ENCODE data around the gene NUDT19.

NUDT19 gene

DNA sequence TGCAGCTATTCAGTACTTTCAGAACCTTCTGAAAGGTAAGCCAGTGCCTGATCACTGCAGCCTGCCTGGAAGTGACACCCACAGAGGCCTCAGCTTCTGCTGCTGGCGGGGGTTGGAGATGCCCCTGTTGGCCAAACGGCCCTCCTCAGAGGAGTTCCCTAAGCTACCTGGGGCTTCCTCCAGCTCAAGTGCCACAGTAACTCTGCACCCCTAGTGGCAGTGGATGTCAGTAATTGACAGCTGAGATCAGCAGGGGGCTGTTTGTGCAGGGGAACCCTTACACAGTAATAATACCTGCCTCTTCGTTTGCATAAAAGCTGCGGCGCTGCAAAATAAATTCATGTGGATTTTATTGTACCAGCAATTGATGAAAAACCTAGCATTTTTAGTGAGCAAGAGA is 56.9 kb downstream of the NUDT19 start:
- peaks cover 31% of the 10 kb centered on the region for H3K27me3 Mint-ChIP-seq
- CTCF ChIA-PET, result interaction anchor here (1.0 kb wide), 1 partner anchor 37 kb away, joined by 3 read pairs; no protein-coding TSS in a partner anchor
- peaks cover 5% of the 10 kb centered on the region for H3K9me3 Mint-ChIP-seq
- no peak for DNase-seq
- H3K4me1 Mint-ChIP-seq, result no peaks in the 10 kb centered on the region
- H3K4me3 Mint-ChIP-seq, result no peak overlapping the region
- no peak overlapping the region for H3K27ac Mint-ChIP-seq
- H3K36me3 Mint-ChIP-seq, result no peaks in the 10 kb centered on the region

GRCh38 chr19:32748948-32749347 is 57.3 kb downstream of the NUDT19 start:
- Mint-ChIP-seq H3K27me3 (peaks cover 31% of the 10 kb centered on the region), H3K27ac (no peak overlapping the region), H3K9me3 (peaks cover 5% of the 10 kb centered on the region), H3K4me1 (no peaks in the 10 kb centered on the region), H3K4me3 (no peak overlapping the region), H3K36me3 (no peaks in the 10 kb centered on the region)
- CTCF ChIA-PET, result no interaction called here
- no peak for DNase-seq

DNA sequence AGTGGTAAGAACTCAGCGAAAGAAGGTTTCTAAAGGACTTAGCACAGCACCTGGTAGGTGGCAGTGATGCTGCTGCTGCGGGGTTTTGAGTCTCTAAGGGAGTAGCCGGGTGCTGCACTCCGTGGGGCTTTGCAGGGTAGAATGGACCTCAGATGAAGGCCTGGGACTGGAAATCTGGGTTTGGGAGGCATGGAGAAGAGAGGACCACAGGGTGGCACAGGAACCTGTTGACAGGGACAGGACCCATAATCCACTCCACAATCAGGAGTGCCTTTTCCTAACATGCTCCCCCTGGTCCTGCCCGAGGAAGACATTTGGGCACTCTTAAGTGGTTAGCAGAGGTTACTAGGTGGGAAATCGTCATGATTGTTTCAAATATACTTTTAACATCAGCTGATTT is 57.7 kb downstream of the NUDT19 start:
- CTCF ChIA-PET, result no interaction called here
- peaks cover 34% of the 10 kb centered on the region for H3K27me3 Mint-ChIP-seq
- no peak for DNase-seq

GRCh38 chr19:32750441-32751055 is 58.9 kb downstream of the NUDT19 start:
- DNase-seq, result no peak
- Mint-ChIP-seq H3K4me1 (no peaks in the 10 kb centered on the region), H3K4me3 (no peak overlapping the region), H3K27ac (no peak overlapping the region), H3K9me3 (no peaks in the 10 kb centered on the region), H3K27me3 (peaks cover 34% of the 10 kb centered on the region), H3K36me3 (no peaks in the 10 kb centered on the region)
- CTCF ChIA-PET, result no interaction called here

More for the DNA sequence above, 57.7 kb downstream of the NUDT19 start:
- H3K9me3 Mint-ChIP-seq, result peaks cover 5% of the 10 kb centered on the region
- no peaks in the 10 kb centered on the region for H3K4me1 Mint-ChIP-seq
- H3K36me3 Mint-ChIP-seq, result no peaks in the 10 kb centered on the region
- no peak overlapping the region for H3K4me3 Mint-ChIP-seq
- no peak overlapping the region for H3K27ac Mint-ChIP-seq

- Mint-ChIP-seq H3K4me3 (no peak overlapping the region), H3K36me3 (no peaks in the 10 kb centered on the region), H3K27ac (no peak overlapping the region), H3K27me3 (peaks cover 34% of the 10 kb centered on the region), H3K9me3 (no peaks in the 10 kb centered on the region), H3K4me1 (no peaks in the 10 kb centered on the region)
- CTCF ChIA-PET, result no interaction called here
- no peak for DNase-seq
Observed at GRCh38 chr19:32751066-32751465, 59.4 kb downstream of the NUDT19 start.

DNA sequence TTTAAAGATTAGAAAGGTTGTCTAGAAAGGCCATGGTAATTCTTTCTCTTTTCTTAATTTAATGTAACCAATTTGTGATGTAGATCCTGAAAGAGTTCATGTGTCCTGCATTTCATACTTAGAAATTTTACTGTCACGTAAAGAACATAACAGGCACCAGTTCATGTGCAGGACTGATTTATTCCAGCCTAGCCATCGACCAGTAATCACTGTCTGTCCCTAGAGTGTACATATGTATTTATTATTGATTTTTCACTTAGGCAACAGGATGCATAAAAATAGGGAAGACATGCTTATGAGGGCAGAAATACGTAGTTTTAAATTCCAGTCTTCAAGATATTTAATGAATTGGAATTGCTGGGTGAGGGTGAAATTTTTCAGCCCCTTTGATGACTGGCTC is 65.6 kb downstream of the NUDT19 start:
- Mint-ChIP-seq H3K4me1 (no peaks in the 10 kb centered on the region), H3K9me3 (no peaks in the 10 kb centered on the region), H3K36me3 (no peaks in the 10 kb centered on the region), H3K4me3 (no peak overlapping the region), H3K27me3 (peaks cover 10% of the 10 kb centered on the region), H3K27ac (no peak overlapping the region)
- no peak for DNase-seq
- CTCF ChIA-PET, result no interaction called here
